ENCODE results near the gene SUCNR1. TPM values are rescaled to one million over a fixed set of nuclear protein-coding genes. Genes with fewer than 3 reads are reported as not detected.

SUCNR1 gene
- total RNA-seq, 1 donor from 2014 or later, result 2.7 TPM

DNA sequence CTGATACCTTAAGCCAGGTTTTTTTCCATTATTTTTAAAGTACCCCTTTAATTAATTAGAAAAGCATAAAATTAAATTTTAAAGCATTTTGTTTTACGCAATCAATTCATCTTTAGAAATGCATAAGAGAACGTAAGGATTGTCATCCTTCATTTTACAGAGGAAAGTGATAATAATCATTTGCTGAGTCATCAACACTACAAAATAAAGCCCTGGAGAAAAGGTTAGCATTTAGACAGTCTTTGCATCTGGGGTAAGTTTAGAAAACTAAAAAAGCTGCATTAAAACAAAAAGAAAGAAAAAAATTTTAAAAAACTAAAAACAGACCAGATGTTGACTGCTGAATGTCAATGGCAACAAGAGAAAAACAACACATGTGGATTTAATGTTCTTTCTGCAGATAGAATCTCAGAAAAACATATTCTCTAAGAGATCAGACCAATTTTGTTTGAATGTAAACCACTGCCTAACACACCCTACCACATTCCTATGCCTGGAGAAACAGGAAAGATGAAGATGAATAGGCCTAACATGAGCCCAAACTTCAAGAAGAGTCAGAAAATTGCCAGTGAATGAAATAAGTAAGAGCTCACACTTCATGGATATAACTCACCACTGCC, 59.9 kb downstream of the SUCNR1 start:
- intact Hi-C loops (cut with DNase I), result no loop called here
- Histone ChIP-seq H3K4me1 (no peaks in the 10 kb centered on the region), H3K27me3 (ENCODE audit: low read depth) (no peaks in the 10 kb centered on the region), H3K27ac (no peak overlapping the region), H3K9me3 (no peaks in the 10 kb centered on the region), H3K36me3 (no peaks in the 10 kb centered on the region), H3K4me3 (no peak overlapping the region)
- TF ChIP-seq, protein P1, sequence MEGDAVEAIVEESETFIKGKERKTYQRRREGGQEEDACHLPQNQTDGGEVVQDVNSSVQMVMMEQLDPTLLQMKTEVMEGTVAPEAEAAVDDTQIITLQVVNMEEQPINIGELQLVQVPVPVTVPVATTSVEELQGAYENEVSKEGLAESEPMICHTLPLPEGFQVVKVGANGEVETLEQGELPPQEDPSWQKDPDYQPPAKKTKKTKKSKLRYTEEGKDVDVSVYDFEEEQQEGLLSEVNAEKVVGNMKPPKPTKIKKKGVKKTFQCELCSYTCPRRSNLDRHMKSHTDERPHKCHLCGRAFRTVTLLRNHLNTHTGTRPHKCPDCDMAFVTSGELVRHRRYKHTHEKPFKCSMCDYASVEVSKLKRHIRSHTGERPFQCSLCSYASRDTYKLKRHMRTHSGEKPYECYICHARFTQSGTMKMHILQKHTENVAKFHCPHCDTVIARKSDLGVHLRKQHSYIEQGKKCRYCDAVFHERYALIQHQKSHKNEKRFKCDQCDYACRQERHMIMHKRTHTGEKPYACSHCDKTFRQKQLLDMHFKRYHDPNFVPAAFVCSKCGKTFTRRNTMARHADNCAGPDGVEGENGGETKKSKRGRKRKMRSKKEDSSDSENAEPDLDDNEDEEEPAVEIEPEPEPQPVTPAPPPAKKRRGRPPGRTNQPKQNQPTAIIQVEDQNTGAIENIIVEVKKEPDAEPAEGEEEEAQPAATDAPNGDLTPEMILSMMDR (IDR thresholded peaks at IDR 0.05), result no peak
- DNase-seq, result no peak
- ATAC-seq, result no peak

Other genes starting within 250 kb of the SUCNR1 start
- gene AADACL2, start 139.7 kb upstream of the SUCNR1 start, total RNA-seq, result 0.21 TPM
- gene AADAC, start 59.5 kb upstream of the SUCNR1 start, total RNA-seq, result 5.6 TPM

Data from lower lobe of right lung (tissue), 2 donors.